Measurements from ENCODE around the gene STK24.

Gene STK24

GRCh38 chr13:98457053-98457452 is 119.9 kb downstream of the STK24 start:
- H3K4me3 ChIP-seq (ENCODE audit: low read depth in 1 of 2, low read length in 2 of 2): no peak overlapping the region
- H3K9ac ChIP-seq (ENCODE audit: low read depth in 1 of 2, low read length in 2 of 2): no peak overlapping the region
- peaks cover 59 to 85% of the 10 kb centered on the region in 2 donors for H3K36me3 ChIP-seq (ENCODE audit: control insufficient read depth in 1 of 2, insufficient read depth in 2 of 2, low read length in 2 of 2)
- no peaks in the 10 kb centered on the region for H3K27me3 ChIP-seq (ENCODE audit: control insufficient read depth in 1 of 2, insufficient read depth in 2 of 2, low read length in 2 of 2)
- H3K9me3 ChIP-seq (ENCODE audit: control insufficient read depth in 1 of 2, low read length in 2 of 2): no peaks in the 10 kb centered on the region
- no peak overlapping the region for H3K27ac ChIP-seq (ENCODE audit: low read depth, low read length)
- H3K4me1 ChIP-seq (ENCODE audit: control insufficient read depth in 1 of 2, insufficient read depth in 2 of 2, low read length in 2 of 2): no peaks in the 10 kb centered on the region

GRCh38 chr13:98456413-98456845 is 120.5 kb downstream of the STK24 start:
- H3K9ac ChIP-seq (ENCODE audit: low read depth in 1 of 2, low read length in 2 of 2): no peak overlapping the region
- H3K36me3 ChIP-seq (ENCODE audit: control insufficient read depth in 1 of 2, insufficient read depth in 2 of 2, low read length in 2 of 2): peaks cover 57 to 85% of the 10 kb centered on the region in 2 donors
- no peak overlapping the region for H3K4me3 ChIP-seq (ENCODE audit: low read depth in 1 of 2, low read length in 2 of 2)
- H3K27me3 ChIP-seq (ENCODE audit: control insufficient read depth in 1 of 2, insufficient read depth in 2 of 2, low read length in 2 of 2): no peaks in the 10 kb centered on the region
- H3K4me1 ChIP-seq (ENCODE audit: control insufficient read depth in 1 of 2, insufficient read depth in 2 of 2, low read length in 2 of 2): no peaks in the 10 kb centered on the region
- H3K9me3 ChIP-seq (ENCODE audit: control insufficient read depth in 1 of 2, low read length in 2 of 2): no peaks in the 10 kb centered on the region
- H3K27ac ChIP-seq (ENCODE audit: low read depth, low read length): no peak overlapping the region

GRCh38 chr13:98454389-98454881 is 122.5 kb downstream of the STK24 start:
- Histone ChIP-seq H3K9ac (ENCODE audit: low read depth in 1 of 2, low read length in 2 of 2) (no peak overlapping the region), H3K9me3 (ENCODE audit: control insufficient read depth in 1 of 2, low read length in 2 of 2) (no peaks in the 10 kb centered on the region), H3K4me1 (ENCODE audit: control insufficient read depth in 1 of 2, insufficient read depth in 2 of 2, low read length in 2 of 2) (no peaks in the 10 kb centered on the region), H3K4me3 (ENCODE audit: low read depth in 1 of 2, low read length in 2 of 2) (no peak overlapping the region), H3K27ac (ENCODE audit: low read depth, low read length) (no peak overlapping the region), H3K36me3 (ENCODE audit: control insufficient read depth in 1 of 2, insufficient read depth in 2 of 2, low read length in 2 of 2) (peaks cover 40 to 89% of the 10 kb centered on the region in 2 donors), H3K27me3 (ENCODE audit: control insufficient read depth in 1 of 2, insufficient read depth in 2 of 2, low read length in 2 of 2) (no peaks in the 10 kb centered on the region)

GRCh38 chr13:98452851-98453843 is 123.8 kb downstream of the STK24 start:
- no peak overlapping the region for H3K4me3 ChIP-seq (ENCODE audit: low read depth in 1 of 2, low read length in 2 of 2)
- no peak overlapping the region for H3K9ac ChIP-seq (ENCODE audit: low read depth in 1 of 2, low read length in 2 of 2)
- H3K4me1 ChIP-seq (ENCODE audit: control insufficient read depth in 1 of 2, insufficient read depth in 2 of 2, low read length in 2 of 2): no peaks in the 10 kb centered on the region
- no peaks in the 10 kb centered on the region for H3K27me3 ChIP-seq (ENCODE audit: control insufficient read depth in 1 of 2, insufficient read depth in 2 of 2, low read length in 2 of 2)
- H3K9me3 ChIP-seq (ENCODE audit: control insufficient read depth in 1 of 2, low read length in 2 of 2): no peaks in the 10 kb centered on the region
- no peak overlapping the region for H3K27ac ChIP-seq (ENCODE audit: low read depth, low read length)
- peaks cover 37 to 84% of the 10 kb centered on the region in 2 donors for H3K36me3 ChIP-seq (ENCODE audit: control insufficient read depth in 1 of 2, insufficient read depth in 2 of 2, low read length in 2 of 2)

GRCh38 chr13:98451676-98452470 is 125.0 kb downstream of the STK24 start:
- H3K9me3 ChIP-seq (ENCODE audit: control insufficient read depth in 1 of 2, low read length in 2 of 2): no peaks in the 10 kb centered on the region
- H3K36me3 ChIP-seq (ENCODE audit: control insufficient read depth in 1 of 2, insufficient read depth in 2 of 2, low read length in 2 of 2): peaks cover 29 to 85% of the 10 kb centered on the region in 2 donors
- H3K27ac ChIP-seq (ENCODE audit: low read depth, low read length): no peak overlapping the region
- H3K9ac ChIP-seq (ENCODE audit: low read depth in 1 of 2, low read length in 2 of 2): no peak overlapping the region
- no peak overlapping the region for H3K4me3 ChIP-seq (ENCODE audit: low read depth in 1 of 2, low read length in 2 of 2)
- no peaks in the 10 kb centered on the region for H3K27me3 ChIP-seq (ENCODE audit: control insufficient read depth in 1 of 2, insufficient read depth in 2 of 2, low read length in 2 of 2)
- H3K4me1 ChIP-seq (ENCODE audit: control insufficient read depth in 1 of 2, insufficient read depth in 2 of 2, low read length in 2 of 2): no peaks in the 10 kb centered on the region

GRCh38 chr13:98450539-98451111 is 126.3 kb downstream of the STK24 start:
- H3K9ac ChIP-seq (ENCODE audit: low read depth in 1 of 2, low read length in 2 of 2): no peak overlapping the region
- peaks cover 19 to 79% of the 10 kb centered on the region in 2 donors for H3K36me3 ChIP-seq (ENCODE audit: control insufficient read depth in 1 of 2, insufficient read depth in 2 of 2, low read length in 2 of 2)

GRCh38 chr13:98450026-98450425 is 126.9 kb downstream of the STK24 start:
- H3K27ac ChIP-seq (ENCODE audit: low read depth, low read length): no peak overlapping the region
- H3K27me3 ChIP-seq (ENCODE audit: control insufficient read depth in 1 of 2, insufficient read depth in 2 of 2, low read length in 2 of 2): no peaks in the 10 kb centered on the region
- no peak overlapping the region for H3K4me3 ChIP-seq (ENCODE audit: low read depth in 1 of 2, low read length in 2 of 2)
- H3K36me3 ChIP-seq (ENCODE audit: control insufficient read depth in 1 of 2, insufficient read depth in 2 of 2, low read length in 2 of 2): peaks cover 19 to 75% of the 10 kb centered on the region in 2 donors
- peaks cover 7% of the 10 kb centered on the region in 2 donors for H3K4me1 ChIP-seq (ENCODE audit: control insufficient read depth in 1 of 2, insufficient read depth in 2 of 2, low read length in 2 of 2)
- H3K9ac ChIP-seq (ENCODE audit: low read depth in 1 of 2, low read length in 2 of 2): no peak overlapping the region
- no peaks in the 10 kb centered on the region for H3K9me3 ChIP-seq (ENCODE audit: control insufficient read depth in 1 of 2, low read length in 2 of 2)

More at GRCh38 chr13:98450539-98451111, 126.3 kb downstream of the STK24 start:
- no peaks in the 10 kb centered on the region for H3K27me3 ChIP-seq (ENCODE audit: control insufficient read depth in 1 of 2, insufficient read depth in 2 of 2, low read length in 2 of 2)
- H3K4me3 ChIP-seq (ENCODE audit: low read depth in 1 of 2, low read length in 2 of 2): no peak overlapping the region
- peaks cover under 1 to 2% of the 10 kb centered on the region in 2 donors for H3K4me1 ChIP-seq (ENCODE audit: control insufficient read depth in 1 of 2, insufficient read depth in 2 of 2, low read length in 2 of 2)
- H3K27ac ChIP-seq (ENCODE audit: low read depth, low read length): no peak overlapping the region
- no peaks in the 10 kb centered on the region for H3K9me3 ChIP-seq (ENCODE audit: control insufficient read depth in 1 of 2, low read length in 2 of 2)

GRCh38 chr13:98449273-98449672 is 127.6 kb downstream of the STK24 start:
- Histone ChIP-seq H3K4me1 (ENCODE audit: control insufficient read depth in 1 of 2, insufficient read depth in 2 of 2, low read length in 2 of 2) (peaks cover 7 to 9% of the 10 kb centered on the region in 2 donors), H3K36me3 (ENCODE audit: control insufficient read depth in 1 of 2, insufficient read depth in 2 of 2, low read length in 2 of 2) (peaks cover 19 to 68% of the 10 kb centered on the region in 2 donors), H3K27ac (ENCODE audit: low read depth, low read length) (no peak overlapping the region), H3K4me3 (ENCODE audit: low read depth in 1 of 2, low read length in 2 of 2) (no peak overlapping the region), H3K27me3 (ENCODE audit: control insufficient read depth in 1 of 2, insufficient read depth in 2 of 2, low read length in 2 of 2) (no peaks in the 10 kb centered on the region), H3K9me3 (ENCODE audit: control insufficient read depth in 1 of 2, low read length in 2 of 2) (no peaks in the 10 kb centered on the region), H3K9ac (ENCODE audit: low read depth in 1 of 2, low read length in 2 of 2) (no peak overlapping the region)

- Histone ChIP-seq H3K4me1 (ENCODE audit: control insufficient read depth in 1 of 2, insufficient read depth in 2 of 2, low read length in 2 of 2) (peaks cover 7 to 9% of the 10 kb centered on the region in 2 donors), H3K27me3 (ENCODE audit: control insufficient read depth in 1 of 2, insufficient read depth in 2 of 2, low read length in 2 of 2) (no peaks in the 10 kb centered on the region), H3K4me3 (ENCODE audit: low read depth in 1 of 2, low read length in 2 of 2) (no peak overlapping the region), H3K27ac (ENCODE audit: low read depth, low read length) (no peak overlapping the region), H3K36me3 (ENCODE audit: control insufficient read depth in 1 of 2, insufficient read depth in 2 of 2, low read length in 2 of 2) (peaks cover 19 to 64% of the 10 kb centered on the region in 2 donors), H3K9me3 (ENCODE audit: control insufficient read depth in 1 of 2, low read length in 2 of 2) (no peaks in the 10 kb centered on the region), H3K9ac (ENCODE audit: low read depth in 1 of 2, low read length in 2 of 2) (no peak overlapping the region)
These were observed 128.3 kb downstream of the STK24 start for GRCh38 chr13:98448642-98448928.

Measured in duodenal mucosa (tissue), 2 donors.